Keratinocyte (primary cell): Measurements from ENCODE around the gene FLVCR2.

Source experiments
- CTCF ChIP-seq, 3 experiments: IDR thresholded peaks in 1 of 3; conservative IDR thresholded peaks in 1 of 3; optimal IDR thresholded peaks in 1 of 3; 2 replicates in 2 of 3; 3 replicates in 1 of 3; pipeline versions ENCODE3 to v1.5.1; 2011; ENCODE audit warnings: low read length in 3 of 3, mild to moderate bottlenecking in 3 of 3, moderate library complexity in 2 of 3, control low read depth in 1 of 3, inconsistent platforms in 1 of 3; ENCODE audit not compliant: insufficient read depth in 2 of 3; ENCODE audit errors: extremely low read depth in 1 of 3
- EZH2 ChIP-seq: IDR thresholded peaks from one replicate; pipeline ENCODE4 v1.6.1; 2012; ENCODE audit warnings: inconsistent platforms, mild to moderate bottlenecking, low read length, moderate library complexity

GRCh38 chr14:75545907-75546306 is 32.5 kb upstream of the FLVCR2 start:
- TF ChIP-seq CTCF (optimal IDR thresholded peaks at IDR 0.05 in 1 of 3, IDR thresholded peaks at IDR 0.05 in 1 of 3, conservative IDR thresholded peaks at IDR 0.05 in 1 of 3; ENCODE audit: extremely low read depth in 1 of 3, insufficient read depth in 2 of 3, low read length in 3 of 3) (no peak), EZH2 (no peak)
